GM12878 (cell line): ENCODE measurements around the gene SPEM2. TPM values are rescaled to one million over a fixed set of nuclear protein-coding genes. Genes with fewer than 3 reads are reported as not detected.

Experiments
- ATAC-seq: fragments of 200-7000 bp; cut with Tn5 transposase; 3 replicates; pipeline ENCODE4 v1.9.1; 2020; ENCODE audit warnings: mild to moderate bottlenecking, moderate library complexity
- BruUV-seq: library from RNA; stranded (reverse); fragments of 400-500 nt; replicated peaks from 2 replicates; lab custom pipeline; 2021; lab: Mats Ljungman, UMichigan
- CTCF ChIA-PET: fragments of 300-600 bp; sonication (Branson Sonifier 250); formaldehyde crosslinking; extraction: SDS; loops from one replicate; lab custom pipeline; 2021; ENCODE audit warnings: inconsistent platforms; lab: Yijun Ruan, JAX
- POLR2A ChIA-PET: fragments of 350-600 bp; formaldehyde crosslinking; extraction: SDS; loops from one replicate; lab custom pipeline; 2021; ENCODE audit warnings: inconsistent platforms; lab: Charles Lee
- RAD21 ChIA-PET: fragments of 300-600 bp; sonication (Branson Sonifier 250); formaldehyde crosslinking; loops from one replicate; lab custom pipeline; 2023; ENCODE audit warnings: antibody characterized with exemption; ENCODE audit not compliant: unreplicated experiment; lab: Charles Lee
- SMC1A ChIA-PET: fragments of 300-600 bp; sonication (Branson Sonifier 250); formaldehyde crosslinking; loops from one replicate; lab custom pipeline; 2023; ENCODE audit not compliant: unreplicated experiment, uncharacterized antibody; lab: Charles Lee
- DNase-seq: peaks from one replicate; pipeline ENCODE4 v3.0.0-alpha.2; 2011; ENCODE audit warnings: low read depth, low spot score
- FAIRE-seq: peaks from 3 replicates; lab custom pipeline; 2011; peaks lifted over from hg19 to GRCh38; lab: Jason Lieb, UNC
- H2AFZ ChIP-seq: 2 replicates; pipeline ENCODE4 v1.6.0; 2011; ENCODE audit warnings: low read depth, low read length, control low read depth; ENCODE audit not compliant: control insufficient read depth
- H3K27ac ChIP-seq: 2 replicates; pipeline ENCODE4 v1.5.1; 2011; ENCODE audit warnings: control low read depth; ENCODE audit not compliant: control insufficient read depth, insufficient read depth
- H3K27me3 ChIP-seq, 2 experiments: replicated peaks in 1 of 2; 2 replicates each; pipeline versions ENCODE4 v1.6.0 to v1.6.1; 2011; ENCODE audit warnings: low read length in 1 of 2; ENCODE audit not compliant: control insufficient read depth in 2 of 2, insufficient read depth in 2 of 2
- H3K36me3 ChIP-seq, 2 experiments: 2 replicates each; pipeline ENCODE4 v1.5.1; 2011; ENCODE audit warnings: low read length in 1 of 2; ENCODE audit not compliant: control insufficient read depth in 2 of 2, insufficient read depth in 2 of 2
- H3K4me1 ChIP-seq: 2 replicates; pipeline ENCODE4 v1.6.1; 2011; ENCODE audit warnings: mild to moderate bottlenecking, low read length, moderate library complexity, mixed read lengths; ENCODE audit not compliant: control insufficient read depth, insufficient read depth
- H3K4me2 ChIP-seq: 2 replicates; pipeline ENCODE4 v1.6.0; 2011; ENCODE audit warnings: control low read depth; ENCODE audit not compliant: control insufficient read depth, insufficient read depth
- H3K4me3 ChIP-seq: fragments of 200-600 bp; sonication (generic); 2 replicates; pipeline ENCODE4 v1.5.1; 2016
- H3K79me2 ChIP-seq: 2 replicates; pipeline ENCODE4 v1.6.0; 2011; ENCODE audit warnings: low read length; ENCODE audit not compliant: control insufficient read depth, insufficient read depth
- H3K9ac ChIP-seq: 2 replicates; pipeline ENCODE4 v1.8.0; 2011; ENCODE audit warnings: low read length, control low read depth, mixed read lengths; ENCODE audit not compliant: control insufficient read depth, insufficient read depth
- H3K9me3 ChIP-seq: replicated peaks from 3 replicates; pipeline ENCODE4 v1.5.1; 2011; ENCODE audit warnings: mild to moderate bottlenecking, low read length; ENCODE audit not compliant: control insufficient read depth, insufficient read depth
- H4K20me1 ChIP-seq: 2 replicates; pipeline ENCODE4 v1.6.0; 2011; ENCODE audit not compliant: control insufficient read depth, insufficient read depth
- CHD4 ChIP-seq: fragments of 200-600 bp; sonication (generic); IDR thresholded peaks from 2 replicates; pipeline ENCODE4 v1.6.1; 2016; ENCODE audit warnings: mild to moderate bottlenecking
- IRF4 ChIP-seq: IDR thresholded peaks from 2 replicates; pipeline ENCODE4 v1.6.1; 2011; ENCODE audit warnings: low read depth, low read length
- KLF5 ChIP-seq: fragments of 450-650 bp; IDR thresholded peaks from 2 replicates; pipeline ENCODE4 v1.6.1; 2014; ENCODE audit warnings: mild to moderate bottlenecking; ENCODE audit not compliant: partially characterized antibody
- MEF2A ChIP-seq: IDR thresholded peaks from 2 replicates; pipeline ENCODE4 v1.6.1; 2011; ENCODE audit warnings: low read depth, mild to moderate bottlenecking, low read length, moderate library complexity; ENCODE audit not compliant: insufficient read depth
- MTA2 ChIP-seq: fragments of 450-650 bp; IDR thresholded peaks from 2 replicates; pipeline ENCODE4 v1.6.1; 2016; ENCODE audit warnings: low read depth, mild to moderate bottlenecking, moderate library complexity
- NFYB ChIP-seq: IDR thresholded peaks from 2 replicates; pipeline ENCODE4 v1.6.1; 2011; ENCODE audit warnings: low read depth, mild to moderate bottlenecking, low read length, improper control_type of control experiment, moderate library complexity; ENCODE audit not compliant: insufficient read depth
- PAX8 ChIP-seq: fragments of 450-650 bp; IDR thresholded peaks from 2 replicates; pipeline ENCODE4 v1.6.1; 2017; ENCODE audit warnings: mild to moderate bottlenecking, moderate library complexity
- POLR2A ChIP-seq: IDR thresholded peaks from 2 replicates; pipeline ENCODE4 v1.6.1; 2011; ENCODE audit warnings: low read depth, mild to moderate bottlenecking, low read length
- RELA ChIP-seq: fragments of 450-650 bp; IDR thresholded peaks from 2 replicates; pipeline ENCODE4 v1.8.0; 2014; ENCODE audit warnings: borderline replicate concordance; ENCODE audit not compliant: partially characterized antibody
- WRNIP1 ChIP-seq: IDR thresholded peaks from 2 replicates; pipeline ENCODE4 v1.6.1; 2011; ENCODE audit warnings: low read depth, low read length, improper control_type of control experiment, borderline replicate concordance
- YY1 ChIP-seq: IDR thresholded peaks from 2 replicates; pipeline ENCODE4 v1.6.1; 2011; ENCODE audit warnings: low read depth, mild to moderate bottlenecking, low read length
- ZBED1 ChIP-seq: IDR thresholded peaks from 2 replicates; pipeline ENCODE4 v1.6.1; 2016; ENCODE audit warnings: borderline replicate concordance
- ZNF217 ChIP-seq: fragments of 450-650 bp; IDR thresholded peaks from 2 replicates; pipeline ENCODE4 v1.6.1; 2017; ENCODE audit warnings: antibody characterized with exemption, mild to moderate bottlenecking
- ZNF384 ChIP-seq: IDR thresholded peaks from 2 replicates; pipeline ENCODE4 v1.6.1; 2012; ENCODE audit warnings: low read depth, mild to moderate bottlenecking, low read length, improper control_type of control experiment, borderline replicate concordance
- ZNF622 ChIP-seq: fragments of 450-650 bp; IDR thresholded peaks from 2 replicates; pipeline ENCODE4 v1.6.1; 2017; ENCODE audit warnings: mild to moderate bottlenecking, inconsistent platforms
- ZSCAN29 ChIP-seq: fragments of 450-650 bp; IDR thresholded peaks from 2 replicates; pipeline ENCODE4 v1.6.1; 2017; ENCODE audit warnings: mild to moderate bottlenecking, moderate library complexity
- WGBS: methylation state at CpG from one replicate; pipeline ENCODE4 v1.1.6; 2016; ENCODE audit warnings: low lambda C conversion rate; ENCODE audit not compliant: insufficient replicate concordance, insufficient coverage; ENCODE audit errors: missing lambda C conversion rate; 5-methylcytosine and 5-hydroxymethylcytosine counted together
- in situ Hi-C: fragments of 300-500 bp; cut with MboI; formaldehyde crosslinking; loops from 9 replicates; pipeline ENCODE4 v1.14.3; 2018; ENCODE audit warnings: mixed read lengths
- intact Hi-C: fragments of 100-400 bp; cut with micrococcal nuclease; formaldehyde crosslinking; loops from one replicate; pipeline ENCODE4 v1.14.2; 2022; ENCODE audit not compliant: unreplicated experiment
- polyA plus RNA-seq, 11 experiments: library from polyadenylated mRNA; depleted of rRNA in 4 of 11; unstranded in 6 of 11; stranded (reverse) in 5 of 11; fragments of >200 nt; fragmentation: Nextera tagmentation in 4 of 11; fragmentation: Illumina TruSeq in 1 of 11; extraction: Ambion mirVana in 4 of 11; extraction: Trizol in 1 of 11; gene quantifications; 1 replicate in 1 of 11; 2 replicates in 10 of 11; pipeline versions ENCODE4 v1.2.1 to v1.2.3, GENCODE V29; 2011 to 2016; ENCODE audit warnings: inconsistent platforms in 2 of 11, missing spikeins in 2 of 11, low read depth in 1 of 11
- total RNA-seq, 4 experiments: library from RNA; depleted of rRNA in 3 of 4; stranded (reverse); fragments of >200 nt in 3 of 4; fragmentation: Illumina TruSeq in 1 of 4; extraction: Trizol in 1 of 4; gene quantifications; 2 replicates each; pipeline versions ENCODE4 v1.2.1 to v1.2.3, GENCODE V29; 2013 to 2021
- TF ChIP-seq, protein P1 (sequence below): IDR thresholded peaks from 2 replicates; pipeline ENCODE4 v1.6.1; 2012; ENCODE audit warnings: mild to moderate bottlenecking, low read depth, low read length
- TF ChIP-seq, protein P2 (sequence below): fragments of 450-650 bp; formaldehyde crosslinking; IDR thresholded peaks from 2 replicates; pipeline ENCODE4 v1.4.0; 2022; ENCODE audit warnings: mild to moderate bottlenecking, moderate library complexity

Gene SPEM2
- total and polyA plus RNA-seq, 10 of the 15 experiments (the other 5 are each of a cell fraction or from before 2014, with no cell fraction given): not detected

DNA sequence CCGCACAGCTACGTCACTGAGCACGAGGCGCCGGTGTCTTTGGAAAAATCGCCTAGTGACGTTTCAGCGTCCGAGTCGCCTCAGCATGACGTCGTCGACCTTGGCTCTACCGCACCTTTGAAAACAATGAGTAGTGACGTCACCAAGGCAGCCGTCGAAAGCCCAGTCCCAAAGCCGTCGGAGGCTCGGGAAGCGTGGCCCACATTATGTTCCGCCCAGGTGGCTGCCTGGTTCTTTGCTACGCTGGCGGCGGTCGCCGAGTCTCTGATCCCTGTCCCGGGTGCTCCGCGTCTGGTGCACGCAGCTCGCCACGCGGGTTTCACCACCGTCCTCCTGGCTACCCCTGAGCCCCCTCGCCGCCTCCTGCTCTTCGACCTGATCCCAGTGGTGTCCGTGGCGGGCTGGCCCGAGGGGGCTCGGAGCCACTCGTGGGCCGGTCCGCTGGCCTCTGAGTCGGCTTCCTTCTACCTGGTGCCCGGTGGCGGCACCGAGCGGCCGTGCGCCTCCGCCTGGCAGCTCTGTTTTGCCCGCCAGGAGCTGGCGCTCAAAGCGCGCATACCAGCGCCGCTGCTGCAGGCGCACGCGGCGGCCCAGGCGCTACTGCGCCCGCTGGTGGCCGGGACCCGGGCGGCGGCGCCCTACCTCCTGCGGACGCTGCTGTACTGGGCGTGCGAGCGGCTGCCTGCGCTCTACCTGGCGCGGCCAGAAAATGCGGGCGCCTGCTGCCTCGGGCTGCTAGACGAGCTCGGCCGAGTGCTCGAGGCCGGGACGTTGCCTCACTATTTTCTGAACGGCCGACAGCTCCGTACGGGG is 11.3 kb downstream of the SPEM2 start:
- H3K4me3 ChIP-seq: peak overlapping the region; percentile 78
- intact Hi-C loops (loop anchor here (5.0 to 10.0 kb wide), 4 partner anchors 34 to 392 kb away; partner anchors contain the start of genes KCTD11, SENP3, SLC16A11 and TMEM256), in situ Hi-C loops (no loop called here)
- H4K20me1 ChIP-seq: no peaks in the 10 kb centered on the region
- ChIA-PET CTCF (interaction anchor here (0.6 to 3.4 kb wide), 26 partner anchors 9 to 973 kb away, joined by 3 to 58 read pairs (median 4); partner anchors contain the start of genes ACAP1, CD68, CHRNB1 and FXR2), SMC1A (interaction anchor here (0.6 to 3.4 kb wide), 10 partner anchors 39 to 298 kb away, joined by 3 to 35 read pairs (median 5); partner anchors contain the start of genes NEURL4, TNFSF13, TP53 and WRAP53), RAD21 (interaction anchor here (0.6 to 3.0 kb wide), 16 partner anchors 33 to 251 kb away, joined by 3 to 21 read pairs (median 5); partner anchors contain the start of genes CD68, FXR2, MPDU1 and POLR2A), POLR2A (interaction anchor here (0.6 to 8.2 kb wide), 13 partner anchors 9 to 250 kb away, joined by 3 to 63 read pairs (median 8); partner anchors contain the start of genes CHRNB1, POLR2A, TMEM256 and TP53)
- DNase-seq (no peak), FAIRE-seq (no peak), ATAC-seq (peak; percentile 79)
- H2AFZ ChIP-seq: peak overlapping the region; percentile 10
- H3K9ac ChIP-seq: peak overlapping the region; percentile 64
- H3K9me3 ChIP-seq: no peaks in the 10 kb centered on the region
- peaks cover 0 to 4% of the 10 kb centered on the region in 2 experiments; a peak in 2 of 4 replicates for H3K27me3 ChIP-seq
- WGBS: 29% methylated on average over 86 of the region's 92 CpGs
- peaks cover 6% of the 10 kb centered on the region for H3K79me2 ChIP-seq
- H3K4me2 ChIP-seq: peak overlapping the region; percentile 85
- H3K27ac ChIP-seq: no peak overlapping the region
- H3K36me3 ChIP-seq: no peaks in the 10 kb centered on the region
- H3K4me1 ChIP-seq: peaks cover 29% of the 10 kb centered on the region
- BruUV-seq: no TSS peak
- TF ChIP-seq ZNF622 (no peak), MEF2A (no peak), ZNF217 (peak; percentile 83), ZNF384 (no peak), MTA2 (no peak), PAX8 (no peak), NFYB (no peak), IRF4 (no peak), KLF5 (no peak), RELA (no peak), ZSCAN29 (no peak), YY1 (peak; percentile 71), ZBED1 (no peak), WRNIP1 (no peak), POLR2A (no peak; the same call in 1 of the 2 replicates), CHD4 (no peak)
- TF ChIP-seq, protein P1, sequence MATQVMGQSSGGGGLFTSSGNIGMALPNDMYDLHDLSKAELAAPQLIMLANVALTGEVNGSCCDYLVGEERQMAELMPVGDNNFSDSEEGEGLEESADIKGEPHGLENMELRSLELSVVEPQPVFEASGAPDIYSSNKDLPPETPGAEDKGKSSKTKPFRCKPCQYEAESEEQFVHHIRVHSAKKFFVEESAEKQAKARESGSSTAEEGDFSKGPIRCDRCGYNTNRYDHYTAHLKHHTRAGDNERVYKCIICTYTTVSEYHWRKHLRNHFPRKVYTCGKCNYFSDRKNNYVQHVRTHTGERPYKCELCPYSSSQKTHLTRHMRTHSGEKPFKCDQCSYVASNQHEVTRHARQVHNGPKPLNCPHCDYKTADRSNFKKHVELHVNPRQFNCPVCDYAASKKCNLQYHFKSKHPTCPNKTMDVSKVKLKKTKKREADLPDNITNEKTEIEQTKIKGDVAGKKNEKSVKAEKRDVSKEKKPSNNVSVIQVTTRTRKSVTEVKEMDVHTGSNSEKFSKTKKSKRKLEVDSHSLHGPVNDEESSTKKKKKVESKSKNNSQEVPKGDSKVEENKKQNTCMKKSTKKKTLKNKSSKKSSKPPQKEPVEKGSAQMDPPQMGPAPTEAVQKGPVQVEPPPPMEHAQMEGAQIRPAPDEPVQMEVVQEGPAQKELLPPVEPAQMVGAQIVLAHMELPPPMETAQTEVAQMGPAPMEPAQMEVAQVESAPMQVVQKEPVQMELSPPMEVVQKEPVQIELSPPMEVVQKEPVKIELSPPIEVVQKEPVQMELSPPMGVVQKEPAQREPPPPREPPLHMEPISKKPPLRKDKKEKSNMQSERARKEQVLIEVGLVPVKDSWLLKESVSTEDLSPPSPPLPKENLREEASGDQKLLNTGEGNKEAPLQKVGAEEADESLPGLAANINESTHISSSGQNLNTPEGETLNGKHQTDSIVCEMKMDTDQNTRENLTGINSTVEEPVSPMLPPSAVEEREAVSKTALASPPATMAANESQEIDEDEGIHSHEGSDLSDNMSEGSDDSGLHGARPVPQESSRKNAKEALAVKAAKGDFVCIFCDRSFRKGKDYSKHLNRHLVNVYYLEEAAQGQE: no peak
- TF ChIP-seq, protein P2, sequence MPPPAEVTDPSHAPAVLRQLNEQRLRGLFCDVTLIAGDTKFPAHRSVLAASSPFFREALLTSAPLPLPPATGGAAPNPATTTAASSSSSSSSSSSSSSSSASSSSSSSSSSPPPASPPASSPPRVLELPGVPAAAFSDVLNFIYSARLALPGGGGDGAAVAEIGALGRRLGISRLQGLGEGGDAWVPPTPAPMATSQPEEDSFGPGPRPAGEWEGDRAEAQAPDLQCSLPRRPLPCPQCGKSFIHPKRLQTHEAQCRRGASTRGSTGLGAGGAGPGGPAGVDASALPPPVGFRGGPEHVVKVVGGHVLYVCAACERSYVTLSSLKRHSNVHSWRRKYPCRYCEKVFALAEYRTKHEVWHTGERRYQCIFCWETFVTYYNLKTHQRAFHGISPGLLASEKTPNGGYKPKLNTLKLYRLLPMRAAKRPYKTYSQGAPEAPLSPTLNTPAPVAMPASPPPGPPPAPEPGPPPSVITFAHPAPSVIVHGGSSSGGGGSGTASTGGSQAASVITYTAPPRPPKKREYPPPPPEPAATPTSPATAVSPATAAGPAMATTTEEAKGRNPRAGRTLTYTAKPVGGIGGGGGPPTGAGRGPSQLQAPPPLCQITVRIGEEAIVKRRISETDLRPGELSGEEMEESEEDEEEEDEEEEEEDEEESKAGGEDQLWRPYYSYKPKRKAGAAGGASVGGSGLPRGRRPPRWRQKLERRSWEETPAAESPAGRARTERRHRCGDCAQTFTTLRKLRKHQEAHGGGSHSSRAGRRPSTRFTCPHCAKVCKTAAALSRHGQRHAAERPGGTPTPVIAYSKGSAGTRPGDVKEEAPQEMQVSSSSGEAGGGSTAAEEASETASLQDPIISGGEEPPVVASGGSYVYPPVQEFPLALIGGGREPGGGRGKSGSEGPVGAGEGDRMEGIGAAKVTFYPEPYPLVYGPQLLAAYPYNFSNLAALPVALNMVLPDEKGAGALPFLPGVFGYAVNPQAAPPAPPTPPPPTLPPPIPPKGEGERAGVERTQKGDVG (CRISPR knock-in tag): no peak
